ENCODE measurements around the gene NPPC. TPM values are rescaled to one million over a fixed set of nuclear protein-coding genes. Genes with fewer than 3 reads are reported as not detected.

The NPPC gene
- total RNA-seq, 1 donor from 2014 or later, result not detected

DNA sequence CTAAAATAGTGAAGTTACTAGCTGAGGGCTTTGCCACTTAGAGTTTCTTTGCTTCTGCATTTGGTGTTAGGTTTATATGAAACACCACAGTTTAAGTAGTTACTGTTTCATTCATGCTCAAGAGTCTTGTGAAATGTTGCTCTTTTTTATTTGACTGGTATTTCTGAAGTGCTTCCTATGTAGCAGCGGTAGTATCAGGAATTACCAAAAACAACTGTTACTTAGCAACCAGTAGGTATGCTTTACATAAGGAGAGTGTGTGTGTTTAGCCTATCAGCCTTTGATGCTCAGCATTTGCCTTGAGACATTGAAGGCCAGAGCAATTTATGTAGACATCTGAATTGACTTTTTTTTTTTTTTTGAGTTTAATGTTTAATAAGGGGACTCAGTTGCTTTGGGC is 38.9 kb upstream of the NPPC start:
- Mint-ChIP-seq H3K4me3 (ENCODE audit: low read depth) (no peak overlapping the region), H3K36me3 (ENCODE audit: insufficient read depth) (peaks cover 7% of the 10 kb centered on the region), H3K9me3 (ENCODE audit: low read depth) (peaks cover 7% of the 10 kb centered on the region), H3K4me1 (ENCODE audit: low read depth) (peaks cover 19% of the 10 kb centered on the region), H3K27ac (no peak overlapping the region), H3K27me3 (no peaks in the 10 kb centered on the region)
- TF ChIP-seq, protein P1, sequence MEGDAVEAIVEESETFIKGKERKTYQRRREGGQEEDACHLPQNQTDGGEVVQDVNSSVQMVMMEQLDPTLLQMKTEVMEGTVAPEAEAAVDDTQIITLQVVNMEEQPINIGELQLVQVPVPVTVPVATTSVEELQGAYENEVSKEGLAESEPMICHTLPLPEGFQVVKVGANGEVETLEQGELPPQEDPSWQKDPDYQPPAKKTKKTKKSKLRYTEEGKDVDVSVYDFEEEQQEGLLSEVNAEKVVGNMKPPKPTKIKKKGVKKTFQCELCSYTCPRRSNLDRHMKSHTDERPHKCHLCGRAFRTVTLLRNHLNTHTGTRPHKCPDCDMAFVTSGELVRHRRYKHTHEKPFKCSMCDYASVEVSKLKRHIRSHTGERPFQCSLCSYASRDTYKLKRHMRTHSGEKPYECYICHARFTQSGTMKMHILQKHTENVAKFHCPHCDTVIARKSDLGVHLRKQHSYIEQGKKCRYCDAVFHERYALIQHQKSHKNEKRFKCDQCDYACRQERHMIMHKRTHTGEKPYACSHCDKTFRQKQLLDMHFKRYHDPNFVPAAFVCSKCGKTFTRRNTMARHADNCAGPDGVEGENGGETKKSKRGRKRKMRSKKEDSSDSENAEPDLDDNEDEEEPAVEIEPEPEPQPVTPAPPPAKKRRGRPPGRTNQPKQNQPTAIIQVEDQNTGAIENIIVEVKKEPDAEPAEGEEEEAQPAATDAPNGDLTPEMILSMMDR (IDR thresholded peaks at IDR 0.05; ENCODE audit: unreplicated experiment), result no peak
- DNase-seq (ENCODE audit: low spot score, unreplicated experiment), result no peak

DNA sequence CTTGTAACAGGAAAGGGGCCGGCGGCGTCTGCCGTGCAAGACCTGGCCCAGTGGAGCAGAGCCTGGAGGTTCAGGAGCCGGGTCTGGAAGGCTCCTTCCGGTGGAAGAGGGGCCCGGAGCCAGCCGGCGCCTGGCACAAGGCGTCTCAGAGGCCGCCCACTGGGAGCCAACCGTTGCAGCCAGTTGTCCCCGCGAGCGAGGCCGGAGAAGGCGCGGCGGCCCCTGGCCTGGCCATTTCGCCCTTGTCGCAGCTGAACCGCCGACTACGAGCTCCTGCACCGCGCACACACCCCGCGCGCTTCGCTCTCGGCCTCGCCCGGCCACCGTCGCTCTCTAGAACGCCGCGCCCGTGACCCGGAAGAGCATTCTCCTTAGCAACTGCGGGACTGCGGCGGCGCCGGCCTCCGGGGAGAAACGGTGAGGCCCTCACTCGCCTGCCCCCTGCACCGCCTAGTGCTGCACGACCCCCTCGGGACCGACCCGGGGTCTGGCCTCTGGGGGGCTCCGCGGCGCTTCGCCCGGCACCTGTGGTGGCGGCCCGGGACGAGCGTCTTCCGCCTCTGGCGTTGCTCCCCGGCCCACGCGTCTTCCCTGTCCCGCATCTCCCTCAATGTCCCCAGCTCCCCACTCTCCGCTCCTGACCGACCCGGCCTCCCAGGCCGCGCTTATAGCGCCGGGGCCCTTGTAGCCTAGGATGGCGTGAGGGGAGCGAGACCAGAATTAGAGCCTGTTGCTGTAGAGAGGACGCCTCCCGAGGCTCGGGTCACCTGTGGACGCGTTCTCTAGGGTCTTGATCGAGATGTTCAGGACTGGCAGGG is 35.4 kb upstream of the NPPC start, which contains the start of gene DIS3L2:
DIS3L2 (plus strand) TSS at position 365 of the 818 bp plus-strand sequence. CDS start 53,215 bp downstream, outside the sequence.
- TF ChIP-seq, protein P1 (IDR thresholded peaks at IDR 0.05; ENCODE audit: unreplicated experiment), result no peak
- peak; percentile 57 for DNase-seq (ENCODE audit: low spot score, unreplicated experiment)
- peak within 1 kb of the TSS; percentile 91 for H3K4me3 Mint-ChIP-seq (ENCODE audit: low read depth)
- H3K36me3 Mint-ChIP-seq (ENCODE audit: insufficient read depth), result no peaks in the 10 kb centered on the region
- H3K4me1 Mint-ChIP-seq (ENCODE audit: low read depth), result peaks cover 19% of the 10 kb centered on the region
- no peaks in the 10 kb centered on the region for H3K27me3 Mint-ChIP-seq
- H3K9me3 Mint-ChIP-seq (ENCODE audit: low read depth), result no peaks in the 10 kb centered on the region
- peak within 1 kb of the TSS; percentile 96 for H3K27ac Mint-ChIP-seq

DNA sequence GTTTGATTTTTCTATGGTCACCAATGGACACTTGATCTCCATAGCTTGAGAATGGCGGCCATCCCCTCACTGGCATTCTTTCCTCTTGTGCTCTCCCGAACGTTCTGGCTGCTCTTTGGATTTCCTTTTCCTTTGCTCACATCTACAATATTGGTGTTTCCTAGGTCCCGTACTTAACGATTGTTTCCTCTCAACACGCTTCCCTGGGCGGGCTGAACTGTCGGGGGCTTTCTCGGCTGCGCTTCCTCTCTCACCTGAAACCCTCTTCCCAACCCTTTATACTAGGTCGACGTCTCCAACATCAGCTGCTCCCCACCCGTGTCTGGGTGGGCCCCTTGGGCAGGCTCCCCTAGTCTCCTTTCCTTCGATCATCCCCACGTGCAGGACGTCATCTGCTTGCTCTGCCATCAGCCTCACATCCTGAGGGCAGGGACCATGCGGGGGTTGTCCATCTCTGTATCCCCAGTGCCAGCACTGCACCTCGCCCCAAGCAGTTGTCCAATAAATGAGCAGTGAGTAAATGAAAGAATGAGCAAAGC is 34.7 kb upstream of the NPPC start:
- H3K4me3 Mint-ChIP-seq (ENCODE audit: low read depth), result peak overlapping the region; percentile 91
- peaks cover 19% of the 10 kb centered on the region for H3K4me1 Mint-ChIP-seq (ENCODE audit: low read depth)
- no peaks in the 10 kb centered on the region for H3K9me3 Mint-ChIP-seq (ENCODE audit: low read depth)
- no peak for DNase-seq (ENCODE audit: low spot score, unreplicated experiment)
- no peaks in the 10 kb centered on the region for H3K27me3 Mint-ChIP-seq
- H3K36me3 Mint-ChIP-seq (ENCODE audit: insufficient read depth), result no peaks in the 10 kb centered on the region
- TF ChIP-seq, protein P1 (IDR thresholded peaks at IDR 0.05; ENCODE audit: unreplicated experiment), result no peak
- H3K27ac Mint-ChIP-seq, result peak overlapping the region; percentile 91

DNA sequence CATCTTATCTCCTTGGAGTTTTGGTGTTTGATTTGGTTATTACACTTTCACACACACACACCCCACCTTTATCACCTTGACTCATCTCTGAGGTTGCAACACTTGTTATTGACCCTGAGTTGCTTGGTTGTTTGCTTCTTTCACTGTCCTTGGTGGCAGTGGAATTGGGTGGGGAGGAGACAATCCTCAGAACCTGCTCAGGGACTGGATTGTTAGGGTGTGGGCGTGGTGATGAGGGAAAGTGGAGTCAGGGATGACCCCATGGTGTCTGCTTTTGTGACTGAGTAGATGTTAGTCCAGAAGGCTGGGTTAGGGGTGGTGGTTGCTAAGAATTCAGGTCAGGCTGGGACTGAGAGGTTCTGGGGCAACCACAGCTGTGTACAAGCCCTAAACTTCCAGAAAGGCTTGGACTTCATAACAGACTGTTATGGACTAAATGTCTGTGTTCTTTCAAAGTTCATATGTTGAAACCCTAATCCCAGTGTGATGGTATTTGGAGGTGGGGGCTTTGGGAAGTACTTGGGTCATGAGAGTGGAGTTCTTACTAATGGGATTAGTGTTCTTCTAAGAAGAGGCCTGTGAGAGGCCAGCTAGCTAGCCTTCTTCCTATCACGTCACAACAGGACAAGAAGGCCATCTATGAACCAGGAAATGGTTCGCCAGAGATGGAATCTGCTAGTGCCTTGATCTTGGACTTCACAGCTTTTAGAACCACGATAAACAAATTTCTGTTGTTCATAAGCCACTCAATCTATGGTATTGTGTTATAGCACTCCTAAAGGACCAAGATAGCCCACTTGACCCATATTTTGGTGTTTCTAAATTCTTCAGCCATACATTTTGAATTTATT is 31.9 kb upstream of the NPPC start:
- TF ChIP-seq, protein P1 (IDR thresholded peaks at IDR 0.05; ENCODE audit: unreplicated experiment), result no peak
- Mint-ChIP-seq H3K27me3 (no peaks in the 10 kb centered on the region), H3K36me3 (ENCODE audit: insufficient read depth) (no peaks in the 10 kb centered on the region), H3K4me1 (ENCODE audit: low read depth) (peaks cover 7% of the 10 kb centered on the region), H3K27ac (no peak overlapping the region), H3K4me3 (ENCODE audit: low read depth) (no peak overlapping the region), H3K9me3 (ENCODE audit: low read depth) (no peaks in the 10 kb centered on the region)
- no peak for DNase-seq (ENCODE audit: low spot score, unreplicated experiment)
